ENCODE measurements around the gene LYPD3. TPM values are rescaled to one million over a fixed set of nuclear protein-coding genes. Genes with fewer than 3 reads are reported as not detected.

The LYPD3 gene
- total and polyA plus RNA-seq, 2 donors (not counting 1 experiment from before 2014, with no cell fraction given): 0.35 to 0.50 TPM

- H3K79me2 ChIP-seq (ENCODE audit: control insufficient read depth, insufficient read depth, low read length): no peaks in the 10 kb centered on the region
- no peak for TF ChIP-seq EZH2 (IDR thresholded peaks at IDR 0.05; ENCODE audit: low read length, missing control alignments)
- TF ChIP-seq, protein P1, sequence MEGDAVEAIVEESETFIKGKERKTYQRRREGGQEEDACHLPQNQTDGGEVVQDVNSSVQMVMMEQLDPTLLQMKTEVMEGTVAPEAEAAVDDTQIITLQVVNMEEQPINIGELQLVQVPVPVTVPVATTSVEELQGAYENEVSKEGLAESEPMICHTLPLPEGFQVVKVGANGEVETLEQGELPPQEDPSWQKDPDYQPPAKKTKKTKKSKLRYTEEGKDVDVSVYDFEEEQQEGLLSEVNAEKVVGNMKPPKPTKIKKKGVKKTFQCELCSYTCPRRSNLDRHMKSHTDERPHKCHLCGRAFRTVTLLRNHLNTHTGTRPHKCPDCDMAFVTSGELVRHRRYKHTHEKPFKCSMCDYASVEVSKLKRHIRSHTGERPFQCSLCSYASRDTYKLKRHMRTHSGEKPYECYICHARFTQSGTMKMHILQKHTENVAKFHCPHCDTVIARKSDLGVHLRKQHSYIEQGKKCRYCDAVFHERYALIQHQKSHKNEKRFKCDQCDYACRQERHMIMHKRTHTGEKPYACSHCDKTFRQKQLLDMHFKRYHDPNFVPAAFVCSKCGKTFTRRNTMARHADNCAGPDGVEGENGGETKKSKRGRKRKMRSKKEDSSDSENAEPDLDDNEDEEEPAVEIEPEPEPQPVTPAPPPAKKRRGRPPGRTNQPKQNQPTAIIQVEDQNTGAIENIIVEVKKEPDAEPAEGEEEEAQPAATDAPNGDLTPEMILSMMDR (conservative IDR thresholded peaks at IDR 0.05 in 1 of 2, IDR thresholded peaks at IDR 0.05 in 1 of 2; ENCODE audit: low read depth in 1 of 2, low read length in 2 of 2): no peak
These were observed 29.6 kb downstream of the LYPD3 start for GRCh38 chr19:43435775-43436174.

DNA sequence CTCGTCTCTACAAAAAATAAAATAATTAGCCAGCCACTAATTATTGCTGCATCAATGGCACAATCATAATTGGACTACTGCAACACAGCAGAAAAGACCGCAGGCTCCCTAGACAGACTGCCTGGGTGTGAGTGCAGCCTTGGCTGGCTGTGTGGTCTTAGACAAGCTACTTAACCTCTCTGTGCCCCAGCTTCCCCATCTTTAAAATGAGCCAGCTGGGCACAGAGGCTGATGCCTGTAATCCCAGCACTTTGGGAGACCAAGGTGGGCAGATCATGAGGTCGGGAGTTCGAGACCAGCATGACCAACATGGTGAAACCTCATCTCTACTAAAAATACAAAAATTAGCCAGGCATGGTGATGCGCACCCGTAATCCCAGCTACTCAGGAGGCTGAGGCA, 31.7 kb downstream of the LYPD3 start:
- TF ChIP-seq EZH2 (IDR thresholded peaks at IDR 0.05; ENCODE audit: low read length, missing control alignments): no peak
- TF ChIP-seq, protein P1 (conservative IDR thresholded peaks at IDR 0.05 in 1 of 2, IDR thresholded peaks at IDR 0.05 in 1 of 2; ENCODE audit: low read depth in 1 of 2, low read length in 2 of 2): no peak

More at GRCh38 chr19:43435775-43436174, 29.6 kb downstream of the LYPD3 start:
- no peak overlapping the region for H3K4me3 ChIP-seq (replicated peaks in 1 of 4; ENCODE audit: control extremely low read depth in 1 of 4, insufficient read depth in 1 of 4, low read depth in 3 of 4, low read length in 4 of 4)
- no peak overlapping the region for H3K27ac ChIP-seq (ENCODE audit: insufficient read depth, low read length)
- H3K27me3 ChIP-seq (ENCODE audit: control insufficient read depth, insufficient read depth, low read length): no peaks in the 10 kb centered on the region
- H3K4me2 ChIP-seq (ENCODE audit: extremely low read depth, insufficient read depth, low read length): no peak overlapping the region
- no peaks in the 10 kb centered on the region for H4K20me1 ChIP-seq (ENCODE audit: control insufficient read depth, extremely low read depth, insufficient read depth, low read length)
- H3K4me1 ChIP-seq (ENCODE audit: control insufficient read depth, extremely low read depth, insufficient read depth, low read length): no peaks in the 10 kb centered on the region
- no peak overlapping the region for H3K9ac ChIP-seq (ENCODE audit: insufficient read depth, low read length)
- DNase-seq (ENCODE audit: low read depth in 2 of 2): no peak
- H3K9me3 ChIP-seq (ENCODE audit: control insufficient read depth, insufficient read depth, low read depth, low read length): no peaks in the 10 kb centered on the region
- H2AFZ ChIP-seq (ENCODE audit: low read length): no peak overlapping the region
- H3K36me3 ChIP-seq (ENCODE audit: control insufficient read depth, insufficient read depth, low read length): no peaks in the 10 kb centered on the region

DNA sequence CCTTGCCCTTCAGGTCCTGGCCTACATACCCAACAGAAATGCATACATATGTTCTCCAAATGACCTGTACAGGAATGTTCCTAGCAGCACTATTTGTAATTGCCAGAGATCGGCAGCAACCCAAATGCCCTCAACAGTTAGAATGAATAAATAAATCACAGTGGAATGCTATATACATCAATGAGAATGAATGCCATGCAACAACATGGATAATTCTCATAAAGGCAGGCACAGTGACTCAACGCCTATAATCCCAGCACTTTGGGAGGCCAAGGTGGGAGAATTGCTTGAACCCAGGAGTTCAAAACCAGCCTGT, 32.1 kb downstream of the LYPD3 start:
- H3K27me3 ChIP-seq (ENCODE audit: control insufficient read depth, insufficient read depth, low read length): no peaks in the 10 kb centered on the region
- H3K79me2 ChIP-seq (ENCODE audit: control insufficient read depth, insufficient read depth, low read length): no peaks in the 10 kb centered on the region
- no peaks in the 10 kb centered on the region for H4K20me1 ChIP-seq (ENCODE audit: control insufficient read depth, extremely low read depth, insufficient read depth, low read length)
- no peak overlapping the region for H3K9ac ChIP-seq (ENCODE audit: insufficient read depth, low read length)
- no peaks in the 10 kb centered on the region for H3K36me3 ChIP-seq (ENCODE audit: control insufficient read depth, insufficient read depth, low read length)
- H3K4me1 ChIP-seq (ENCODE audit: control insufficient read depth, extremely low read depth, insufficient read depth, low read length): no peaks in the 10 kb centered on the region
- H3K27ac ChIP-seq (ENCODE audit: insufficient read depth, low read length): no peak overlapping the region
- H2AFZ ChIP-seq (ENCODE audit: low read length): no peak overlapping the region
- DNase-seq (ENCODE audit: low read depth in 2 of 2): no peak
- no peak overlapping the region for H3K4me3 ChIP-seq (replicated peaks in 1 of 4; ENCODE audit: control extremely low read depth in 1 of 4, insufficient read depth in 1 of 4, low read depth in 3 of 4, low read length in 4 of 4)
- H3K4me2 ChIP-seq (ENCODE audit: extremely low read depth, insufficient read depth, low read length): no peak overlapping the region
- no peaks in the 10 kb centered on the region for H3K9me3 ChIP-seq (ENCODE audit: control insufficient read depth, insufficient read depth, low read depth, low read length)
- TF ChIP-seq, protein P1 (conservative IDR thresholded peaks at IDR 0.05 in 1 of 2, IDR thresholded peaks at IDR 0.05 in 1 of 2; ENCODE audit: low read depth in 1 of 2, low read length in 2 of 2): no peak
- TF ChIP-seq EZH2 (IDR thresholded peaks at IDR 0.05; ENCODE audit: low read length, missing control alignments): no peak

More for the DNA sequence above, 31.7 kb downstream of the LYPD3 start:
- Histone ChIP-seq H3K27me3 (ENCODE audit: control insufficient read depth, insufficient read depth, low read length) (no peaks in the 10 kb centered on the region), H4K20me1 (ENCODE audit: control insufficient read depth, extremely low read depth, insufficient read depth, low read length) (no peaks in the 10 kb centered on the region), H2AFZ (ENCODE audit: low read length) (no peak overlapping the region), H3K4me2 (ENCODE audit: extremely low read depth, insufficient read depth, low read length) (no peak overlapping the region), H3K36me3 (ENCODE audit: control insufficient read depth, insufficient read depth, low read length) (no peaks in the 10 kb centered on the region), H3K4me1 (ENCODE audit: control insufficient read depth, extremely low read depth, insufficient read depth, low read length) (no peaks in the 10 kb centered on the region), H3K27ac (ENCODE audit: insufficient read depth, low read length) (no peak overlapping the region), H3K9ac (ENCODE audit: insufficient read depth, low read length) (no peak overlapping the region), H3K79me2 (ENCODE audit: control insufficient read depth, insufficient read depth, low read length) (no peaks in the 10 kb centered on the region), H3K9me3 (ENCODE audit: control insufficient read depth, insufficient read depth, low read depth, low read length) (no peaks in the 10 kb centered on the region), H3K4me3 (replicated peaks in 1 of 4; ENCODE audit: control extremely low read depth in 1 of 4, insufficient read depth in 1 of 4, low read depth in 3 of 4, low read length in 4 of 4) (no peak overlapping the region)
- DNase-seq (ENCODE audit: low read depth in 2 of 2): no peak

Measured in fibroblast of lung (primary cell).